Hypothalamus (tissue), 51 donors: ENCODE measurements around the gene EIF5A.
A peak's percentile ranks its signal among the peaks of the same experiment; 100 is the strongest.

Source experiments
- DNase-seq, 51 donors: peaks; one replicate each; lab custom pipeline; 2025; lab: John Stamatoyannopoulos, UW

EIF5A gene

DNA sequence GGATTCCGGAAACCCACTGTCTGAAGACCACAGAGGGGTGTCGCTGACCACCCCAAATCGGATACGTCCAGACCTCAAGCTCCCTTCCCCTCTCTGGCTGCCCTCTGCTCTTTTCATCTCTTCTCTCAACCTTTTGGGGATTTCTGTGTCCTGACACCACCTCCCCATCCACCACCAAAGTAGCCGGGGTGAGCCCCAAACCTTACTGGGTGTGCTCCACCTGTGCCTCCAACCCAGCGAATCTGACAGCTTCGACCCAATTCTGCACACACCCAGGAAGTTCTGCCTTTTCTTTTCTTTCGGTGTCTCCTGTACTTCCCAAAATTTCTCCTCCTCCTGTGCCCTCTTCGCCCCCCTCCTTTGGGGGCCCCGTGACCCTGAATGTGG lies 45.1 kb downstream of the EIF5A start:
- no peak for DNase-seq

DNA sequence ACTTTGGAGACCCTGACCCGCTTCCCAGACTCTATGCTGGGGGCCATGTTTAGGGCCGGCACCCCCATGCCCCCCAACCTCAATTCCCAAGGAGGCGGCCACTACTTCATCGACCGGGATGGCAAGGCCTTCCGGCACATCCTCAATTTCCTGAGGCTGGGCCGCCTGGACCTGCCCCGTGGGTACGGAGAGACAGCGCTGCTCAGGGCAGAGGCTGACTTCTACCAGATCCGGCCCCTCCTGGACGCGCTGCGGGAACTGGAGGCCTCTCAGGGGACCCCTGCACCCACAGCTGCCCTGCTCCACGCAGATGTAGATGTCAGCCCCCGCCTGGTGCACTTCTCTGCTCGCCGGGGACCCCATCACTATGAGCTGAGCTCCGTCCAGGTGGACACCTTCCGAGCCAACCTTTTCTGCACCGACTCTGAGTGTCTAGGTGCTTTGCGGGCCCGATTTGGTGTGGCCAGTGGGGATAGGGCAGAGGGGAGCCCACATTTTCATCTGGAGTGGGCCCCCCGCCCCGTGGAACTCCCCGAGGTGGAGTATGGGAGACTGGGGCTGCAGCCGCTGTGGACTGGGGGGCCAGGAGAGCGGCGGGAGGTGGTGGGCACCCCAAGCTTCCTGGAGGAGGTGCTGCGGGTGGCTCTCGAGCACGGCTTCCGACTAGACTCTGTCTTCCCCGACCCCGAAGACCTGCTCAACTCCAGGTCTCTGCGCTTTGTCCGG lies 45.6 kb downstream of the EIF5A start:
- DNase-seq = no peak

DNA sequence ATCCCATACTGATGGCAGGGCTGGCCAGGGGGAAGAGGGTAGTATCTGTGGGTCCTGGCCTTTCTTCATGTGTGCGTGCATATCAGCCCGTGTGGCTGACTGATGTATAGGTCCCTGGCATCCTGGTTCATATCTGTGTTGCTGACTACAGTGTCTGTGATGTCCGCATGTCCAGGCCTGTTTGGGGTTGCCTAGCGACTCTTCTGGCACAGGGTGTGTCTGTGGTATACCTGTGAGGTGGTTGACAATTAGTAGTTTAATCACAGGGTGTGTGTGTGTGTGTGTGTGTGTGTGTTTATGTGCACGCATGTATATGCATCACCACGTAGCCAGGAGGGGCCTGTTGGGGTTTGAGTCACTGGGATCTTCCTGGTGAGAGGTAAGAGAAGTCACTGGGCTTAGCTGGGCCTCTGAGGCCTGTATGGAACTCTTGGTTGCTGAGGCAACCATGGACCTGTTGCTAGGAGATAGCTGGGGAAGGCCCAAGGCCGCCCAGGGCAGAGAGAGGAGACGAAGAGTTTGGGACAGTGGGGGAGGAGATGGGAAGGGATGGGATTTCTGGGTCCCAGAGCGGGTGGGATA lies 46.9 kb downstream of the EIF5A start:
- DNase-seq = peak in 14 of 51 donors; percentile 8 to 65 (median 36)

DNA sequence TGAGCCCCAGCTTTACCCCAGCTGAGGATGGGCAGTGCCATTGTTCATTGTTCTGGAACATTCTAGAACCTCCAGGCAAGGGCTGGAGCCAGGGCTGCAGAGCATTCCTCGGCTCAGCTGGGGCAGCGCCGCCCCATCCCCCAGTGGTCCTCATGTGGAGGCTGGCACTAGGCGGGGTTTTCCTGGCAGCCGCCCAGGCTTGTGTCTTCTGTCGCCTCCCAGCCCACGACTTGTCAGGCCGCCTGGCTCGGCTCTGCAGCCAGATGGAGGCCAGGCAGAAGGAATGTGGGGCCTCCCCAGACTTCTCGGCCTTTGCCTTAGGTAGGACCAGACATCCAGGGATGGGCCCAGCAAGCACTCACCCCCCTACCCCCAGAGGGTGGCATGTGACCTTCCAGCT lies 47.6 kb downstream of the EIF5A start, which contains the start of gene TMEM95:
Gene TMEM95 (plus strand): TSS at position 104 of the 400 bp plus-strand sequence. CDS start 49 bp downstream, at position 153.
- peak in 43 of 51 donors; percentile 26 to 85 (median 59) for DNase-seq

DNA sequence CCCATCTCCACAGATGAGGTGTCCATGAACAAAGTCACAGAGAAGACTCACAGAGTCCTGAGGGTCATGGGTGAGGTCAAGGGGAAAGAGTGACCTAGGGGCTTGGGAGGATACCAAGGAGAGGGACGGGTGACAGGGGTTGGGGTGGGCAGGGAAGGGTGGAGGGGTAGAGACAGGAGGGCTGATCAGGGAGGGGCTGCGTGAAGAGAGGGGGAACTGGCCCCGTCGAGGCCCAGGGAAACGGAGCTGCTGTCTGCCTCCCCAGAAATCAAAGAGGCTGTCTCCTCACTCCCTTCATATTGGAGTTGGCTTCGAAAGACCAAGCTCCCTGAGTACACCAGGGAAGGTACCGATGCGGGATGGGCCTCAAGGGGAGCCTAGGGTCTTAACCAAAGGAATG lies 48.1 kb downstream of the EIF5A start:
- no peak for DNase-seq

DNA sequence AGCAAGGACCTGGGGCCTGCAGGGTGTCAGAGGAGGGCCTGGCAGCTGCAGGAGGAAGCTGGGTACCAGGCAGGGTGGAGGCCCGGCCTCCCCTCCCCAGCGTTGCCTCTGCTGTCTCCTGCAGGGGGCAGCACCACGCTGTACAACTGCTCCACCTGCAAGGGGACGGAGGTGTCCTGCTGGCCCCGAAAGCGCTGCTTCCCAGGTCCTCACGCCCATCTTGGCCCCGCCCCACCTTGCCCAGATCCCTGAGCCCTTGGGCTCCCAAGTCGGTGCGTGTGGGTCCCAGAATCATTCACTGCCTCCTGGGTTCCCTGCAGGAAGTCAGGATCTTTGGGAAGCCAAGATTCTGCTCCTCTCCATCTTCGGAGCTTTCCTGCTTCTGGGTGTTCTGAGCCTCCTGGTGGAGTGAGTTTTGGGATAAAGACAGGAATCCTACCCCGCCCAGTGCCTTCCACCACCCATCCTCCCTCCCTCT lies 48.7 kb downstream of the EIF5A start:
- DNase-seq = peak in 41 of 51 donors; percentile 12 to 83 (median 46)

DNA sequence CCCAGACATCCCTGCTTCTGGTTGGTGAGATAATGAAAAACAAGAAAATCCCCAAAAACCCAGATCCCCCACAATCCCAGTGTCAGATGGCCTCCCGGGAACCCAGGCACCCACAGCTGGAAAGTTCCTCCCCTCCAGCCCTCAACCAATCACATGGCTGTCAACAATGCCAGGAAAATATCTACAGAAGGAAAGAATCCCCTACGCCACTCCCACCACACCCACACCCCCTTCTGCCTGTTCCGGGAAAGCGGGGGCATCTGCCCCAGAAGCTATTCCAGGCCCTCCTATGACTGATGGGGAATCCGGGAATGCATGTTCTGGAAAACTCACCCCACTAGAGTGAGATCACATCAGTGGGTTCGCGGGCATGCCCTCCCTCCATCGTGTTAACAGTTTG lies 49.3 kb downstream of the EIF5A start:
- DNase-seq = no peak

DNA sequence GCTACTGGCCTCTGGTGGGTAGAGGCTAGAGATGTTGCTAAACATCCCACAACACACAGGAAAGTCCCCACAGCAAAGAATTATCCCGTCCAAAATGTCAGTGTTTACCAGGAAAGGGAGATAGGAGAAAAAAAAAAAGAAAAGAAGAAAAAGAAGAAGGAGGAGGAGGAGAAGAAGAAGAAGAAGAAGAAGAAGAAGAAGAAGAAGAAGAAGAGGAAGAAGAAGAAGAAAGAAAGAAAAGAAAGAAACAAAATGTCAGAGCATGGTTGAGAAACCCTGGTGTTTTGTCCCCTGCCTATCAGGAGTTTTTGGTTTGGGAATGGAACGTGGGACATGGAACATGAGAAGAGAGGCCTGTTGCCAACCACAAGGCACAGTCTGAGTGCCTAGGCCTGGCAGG lies 50.0 kb downstream of the EIF5A start:
- DNase-seq = no peak

DNA sequence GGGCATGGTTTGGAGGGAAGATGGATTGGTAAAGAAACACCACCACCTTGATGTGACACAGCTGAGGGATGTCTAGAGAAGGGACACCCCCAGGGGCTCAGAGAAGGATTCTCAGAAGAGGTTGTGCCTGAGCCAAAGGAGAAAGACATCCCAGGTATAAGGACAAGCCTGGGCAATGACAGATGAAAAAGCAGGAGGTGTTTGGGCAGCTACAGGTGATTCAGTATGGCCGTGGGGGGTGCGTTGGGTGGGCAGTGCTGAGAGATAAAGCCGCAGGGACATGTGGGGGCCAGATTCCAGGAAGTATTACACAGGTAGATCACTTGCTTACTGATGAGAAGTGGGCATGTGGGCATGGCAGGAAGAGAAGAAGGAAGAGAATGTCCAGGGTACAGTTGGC lies 54.5 kb downstream of the EIF5A start:
- DNase-seq = no peak
